Spleen (tissue), 7 donors: ENCODE results near the gene SLC8A1.

ENCODE experiments used
- CTCF ChIP-seq, 11 experiments: fragments of 200-600 bp in 7 of 11; fragments of 450-650 bp in 4 of 11; sonication (generic) in 4 of 11; IDR thresholded peaks in 8 of 11; conservative IDR thresholded peaks in 3 of 11; 1 replicate in 7 of 11; 2 replicates in 4 of 11; pipeline versions ENCODE4 v1.4.0 to v1.8.0; 2016 to 2021; ENCODE audit warnings: antibody characterized with exemption in 11 of 11, inconsistent platforms in 4 of 11, mild to moderate bottlenecking in 1 of 11
- POLR2A ChIP-seq, 3 donors: fragments of 450-650 bp; IDR thresholded peaks; one replicate each; pipeline ENCODE4 v1.5.1; 2017; ENCODE audit warnings: antibody characterized with exemption in 3 of 3, mild to moderate bottlenecking in 1 of 3
- donor health status: DM: no; HTN: no; CAD: no; lungs with moderate emphysema.
- donor health status: DM: no; HTN: no; CAD: no.
- donor health status: DM: no; HTN: no; CAD: no.

- TF ChIP-seq POLR2A (IDR thresholded peaks at IDR 0.05) (no peak), CTCF (IDR thresholded peaks at IDR 0.05 in 8 of 11, conservative IDR thresholded peaks at IDR 0.05 in 3 of 11) (no peak)
These were observed 99.7 kb downstream of the SLC8A1 start for GRCh38 chr2:40352041-40352702.
